Colonic mucosa (tissue), 4 donors: ENCODE measurements around the gene GAA. TPM values are rescaled to one million over a fixed set of nuclear protein-coding genes. Genes with fewer than 3 reads are reported as not detected.

Experiments
- DNase-seq: peaks from one replicate; pipeline ENCODE4 v3.0.0-alpha.2; 2020
- H3K27ac ChIP-seq: fragments of 200-600 bp; one replicate; pipeline ENCODE4 v1.8.0; 2021
- H3K27me3 ChIP-seq: fragments of 200-600 bp; one replicate; pipeline ENCODE4 v1.8.0; 2021
- H3K36me3 ChIP-seq: fragments of 200-600 bp; one replicate; pipeline ENCODE4 v1.8.0; 2021
- H3K4me1 ChIP-seq: fragments of 200-600 bp; one replicate; pipeline ENCODE4 v1.8.0; 2021; ENCODE audit warnings: mild to moderate bottlenecking
- H3K4me3 ChIP-seq: fragments of 200-600 bp; one replicate; pipeline ENCODE4 v1.8.0; 2021
- H3K9ac ChIP-seq, 2 donors: one replicate each; pipeline ENCODE4 v1.7.0; 2013; ENCODE audit warnings: control low read depth in 2 of 2, low read depth in 2 of 2, low read length in 2 of 2
- H3K9me3 ChIP-seq: fragments of 200-600 bp; one replicate; pipeline ENCODE4 v1.8.0; 2021
- intact Hi-C: fragments of 100-400 bp; cut with DNase I; formaldehyde crosslinking; loops from one replicate; pipeline ENCODE4 v1.14.1; 2022
- total RNA-seq, 2 donors: library from RNA; stranded (reverse); fragmentation: NEBNext Ultra II Directional in 1 of 2; extraction: Animal tissue kit (Norgen Biotek cat#: 25700) in 1 of 2; gene quantifications; one replicate each; pipeline ENCODE4 v1.2.1, GENCODE V29; 2021
- TF ChIP-seq, protein P1 (sequence below): fragments of 200-600 bp; IDR thresholded peaks from one replicate; pipeline ENCODE4 v1.8.0; 2022; ENCODE audit warnings: antibody characterized with exemption, mild to moderate bottlenecking
- donor health status: healthy.
- donor health status: DM: no; HTN: no; CAD: no.
- donor health status: DM: no; HTN: no; CAD: no.

The GAA gene
- total RNA-seq, 2 donors from 2014 or later, result 34.0 to 59.4 TPM

DNA sequence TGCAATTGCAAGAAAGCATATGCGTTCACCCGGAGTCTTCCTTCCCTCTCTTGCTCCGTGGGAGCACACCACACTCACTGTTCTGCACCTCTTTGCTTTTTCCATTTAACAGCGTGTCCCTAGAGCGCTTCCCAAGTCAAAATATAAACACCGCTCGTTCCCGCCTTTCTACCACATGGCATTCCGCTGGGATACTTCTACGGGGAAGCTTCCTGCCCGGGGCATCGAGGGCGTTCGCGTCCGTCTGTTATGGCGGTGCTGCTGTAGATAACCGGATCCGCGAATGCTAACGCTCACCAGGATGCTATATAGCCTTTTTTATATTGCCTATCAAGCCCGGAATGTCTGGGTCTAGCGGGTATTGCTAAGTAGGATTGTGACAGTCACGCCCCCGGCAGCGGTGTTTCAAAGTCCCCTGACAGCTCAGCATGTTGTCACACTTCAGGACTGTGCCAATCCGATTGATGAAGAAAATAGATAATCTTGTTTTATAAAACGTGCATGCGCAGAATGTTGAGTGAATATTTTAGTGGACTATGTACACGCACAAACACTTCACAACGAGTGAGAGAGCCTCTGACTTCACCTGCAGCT lies 33.9 kb upstream of the GAA start:
- TF ChIP-seq, protein P1, sequence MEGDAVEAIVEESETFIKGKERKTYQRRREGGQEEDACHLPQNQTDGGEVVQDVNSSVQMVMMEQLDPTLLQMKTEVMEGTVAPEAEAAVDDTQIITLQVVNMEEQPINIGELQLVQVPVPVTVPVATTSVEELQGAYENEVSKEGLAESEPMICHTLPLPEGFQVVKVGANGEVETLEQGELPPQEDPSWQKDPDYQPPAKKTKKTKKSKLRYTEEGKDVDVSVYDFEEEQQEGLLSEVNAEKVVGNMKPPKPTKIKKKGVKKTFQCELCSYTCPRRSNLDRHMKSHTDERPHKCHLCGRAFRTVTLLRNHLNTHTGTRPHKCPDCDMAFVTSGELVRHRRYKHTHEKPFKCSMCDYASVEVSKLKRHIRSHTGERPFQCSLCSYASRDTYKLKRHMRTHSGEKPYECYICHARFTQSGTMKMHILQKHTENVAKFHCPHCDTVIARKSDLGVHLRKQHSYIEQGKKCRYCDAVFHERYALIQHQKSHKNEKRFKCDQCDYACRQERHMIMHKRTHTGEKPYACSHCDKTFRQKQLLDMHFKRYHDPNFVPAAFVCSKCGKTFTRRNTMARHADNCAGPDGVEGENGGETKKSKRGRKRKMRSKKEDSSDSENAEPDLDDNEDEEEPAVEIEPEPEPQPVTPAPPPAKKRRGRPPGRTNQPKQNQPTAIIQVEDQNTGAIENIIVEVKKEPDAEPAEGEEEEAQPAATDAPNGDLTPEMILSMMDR, result no peak
- Histone ChIP-seq H3K4me3 (no peak overlapping the region), H3K27ac (no peak overlapping the region), H3K36me3 (no peaks in the 10 kb centered on the region), H3K27me3 (no peaks in the 10 kb centered on the region), H3K9ac (no peak overlapping the region), H3K9me3 (no peaks in the 10 kb centered on the region), H3K4me1 (no peaks in the 10 kb centered on the region)
- no peak for DNase-seq
- intact Hi-C loops, result no loop called here

DNA sequence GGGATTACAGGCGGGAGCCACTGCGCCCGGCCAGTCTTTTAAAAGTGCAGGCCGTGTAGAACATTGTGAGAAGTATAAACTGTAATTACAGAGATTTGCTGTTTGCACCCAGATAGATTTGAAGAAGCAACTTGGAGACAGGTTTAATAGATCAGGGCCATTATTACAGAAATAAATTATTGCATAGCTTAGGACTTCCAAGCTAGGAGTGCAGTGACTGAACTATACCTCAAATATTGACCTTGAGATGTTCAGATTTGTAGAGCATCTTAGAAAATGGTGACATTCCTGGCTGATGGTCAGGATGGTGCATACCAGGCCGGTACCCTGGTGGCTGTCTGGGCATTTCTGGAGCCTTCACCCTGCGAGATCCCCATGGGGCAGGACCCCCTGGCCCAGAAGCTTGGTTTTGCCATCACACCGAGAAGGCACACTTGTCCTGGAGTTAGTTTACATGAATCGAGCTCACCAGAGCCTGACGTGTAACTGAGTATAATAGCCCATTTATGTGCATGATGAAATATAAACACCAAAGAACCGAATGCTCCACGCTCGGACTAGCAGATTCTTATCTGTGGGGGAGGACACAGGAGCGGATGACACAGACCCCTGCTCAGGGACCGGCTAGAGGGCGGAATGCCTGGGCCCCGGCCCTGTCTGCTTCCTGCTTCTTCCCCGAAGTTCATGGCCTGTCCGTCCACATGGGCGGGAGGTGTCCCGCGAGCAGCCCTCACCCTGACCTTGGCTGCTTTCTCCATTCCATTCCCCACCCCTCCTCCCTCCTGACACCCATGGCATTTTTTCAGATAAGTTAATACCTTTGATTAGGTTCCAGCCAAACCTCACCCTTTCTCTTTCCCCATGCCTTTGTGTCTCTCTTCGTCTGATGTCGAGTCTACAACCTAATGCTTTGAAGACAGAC lies 32.8 kb upstream of the GAA start:
- Histone ChIP-seq H3K36me3 (no peaks in the 10 kb centered on the region), H3K9me3 (no peaks in the 10 kb centered on the region), H3K4me3 (no peak overlapping the region), H3K27ac (no peak overlapping the region), H3K4me1 (no peaks in the 10 kb centered on the region), H3K27me3 (no peaks in the 10 kb centered on the region), H3K9ac (no peak overlapping the region)
- intact Hi-C loops, result no loop called here
- no peak for DNase-seq
- TF ChIP-seq, protein P1, result no peak

DNA sequence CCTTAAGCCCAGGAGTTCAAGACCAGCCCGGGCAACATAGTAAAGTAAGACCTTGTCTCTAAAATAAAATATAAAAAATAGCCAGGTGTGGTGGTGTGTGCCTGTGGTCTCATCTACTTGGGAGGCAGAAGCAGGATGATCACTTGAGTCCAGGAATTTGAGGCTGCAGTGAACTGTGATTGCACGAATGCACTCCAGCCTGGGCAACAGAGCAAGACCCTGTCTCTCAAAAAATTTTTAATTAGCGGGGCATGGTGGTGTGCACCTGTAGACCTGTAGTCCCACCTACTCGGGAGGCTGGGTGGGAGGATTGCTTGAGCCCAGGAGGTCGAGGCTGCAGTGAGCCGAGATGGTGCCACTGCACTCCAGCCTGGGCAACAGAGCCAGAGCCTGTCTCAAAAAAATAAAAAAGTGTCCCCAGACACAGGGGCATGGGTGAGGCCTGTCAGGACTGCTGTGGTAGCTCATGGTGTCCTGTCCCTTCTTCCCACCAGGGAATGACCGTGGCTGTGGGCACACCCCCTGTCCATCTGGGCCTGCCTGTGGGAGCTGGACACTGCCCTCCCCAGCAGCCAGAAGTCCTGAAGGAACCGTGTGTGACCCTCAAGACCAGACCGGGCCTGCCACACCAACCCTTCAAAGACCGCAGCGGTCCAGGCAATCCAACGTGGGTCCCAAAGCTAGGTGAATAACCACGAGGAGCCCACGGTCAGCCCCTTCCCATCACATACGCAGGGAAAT lies 30.8 kb upstream of the GAA start:
- H3K36me3 ChIP-seq, result no peaks in the 10 kb centered on the region
- intact Hi-C loops, result no loop called here
- H3K27me3 ChIP-seq, result no peaks in the 10 kb centered on the region
- no peak overlapping the region for H3K4me3 ChIP-seq
- peak overlapping the region; percentile 60 for H3K27ac ChIP-seq
- H3K9ac ChIP-seq, result peak overlapping the region; percentile 46 to 50
- DNase-seq, result no peak
- H3K4me1 ChIP-seq, result no peaks in the 10 kb centered on the region
- TF ChIP-seq, protein P1, result no peak
- H3K9me3 ChIP-seq, result no peaks in the 10 kb centered on the region

DNA sequence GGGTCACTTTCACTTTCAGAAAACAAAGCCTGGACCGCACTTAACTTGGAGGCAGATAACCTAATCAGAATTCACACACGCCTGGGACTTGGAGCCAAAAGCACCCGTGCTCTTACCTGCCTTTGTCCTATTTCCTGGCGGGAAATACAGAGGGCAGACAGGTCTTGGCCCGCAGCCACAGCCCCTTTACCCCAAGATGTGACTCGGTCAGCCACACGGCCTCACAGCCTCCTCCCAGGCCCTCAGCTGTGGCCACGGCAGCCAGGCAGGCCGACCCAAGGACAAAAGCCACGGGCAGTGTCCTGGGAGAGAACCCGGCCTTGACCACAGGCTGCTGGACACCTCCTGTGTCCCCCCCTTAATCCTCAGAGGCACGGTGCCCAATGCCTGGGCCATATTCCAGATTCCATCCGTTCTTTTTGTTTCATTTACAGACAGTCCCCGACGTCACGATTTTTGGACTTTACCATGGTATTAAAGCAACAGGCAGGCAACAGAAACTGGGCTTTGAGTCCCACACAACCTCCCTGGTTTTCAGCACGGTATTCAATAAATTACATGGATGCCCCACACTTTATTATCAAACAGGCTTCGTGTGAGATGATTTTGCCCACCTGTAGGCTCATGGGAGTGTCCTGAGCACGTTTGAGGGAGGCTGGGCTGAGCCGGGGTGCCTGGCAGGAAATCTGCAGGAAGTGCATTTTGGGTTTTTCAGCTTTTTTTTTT lies 30.1 kb upstream of the GAA start:
- Histone ChIP-seq H3K9ac (peak overlapping the region; percentile 46 to 50), H3K27me3 (no peaks in the 10 kb centered on the region), H3K9me3 (no peaks in the 10 kb centered on the region), H3K27ac (peak overlapping the region; percentile 60), H3K4me3 (no peak overlapping the region), H3K36me3 (no peaks in the 10 kb centered on the region), H3K4me1 (no peaks in the 10 kb centered on the region)
- TF ChIP-seq, protein P1, result no peak
- intact Hi-C loops, result no loop called here
- peak; percentile 44 for DNase-seq

DNA sequence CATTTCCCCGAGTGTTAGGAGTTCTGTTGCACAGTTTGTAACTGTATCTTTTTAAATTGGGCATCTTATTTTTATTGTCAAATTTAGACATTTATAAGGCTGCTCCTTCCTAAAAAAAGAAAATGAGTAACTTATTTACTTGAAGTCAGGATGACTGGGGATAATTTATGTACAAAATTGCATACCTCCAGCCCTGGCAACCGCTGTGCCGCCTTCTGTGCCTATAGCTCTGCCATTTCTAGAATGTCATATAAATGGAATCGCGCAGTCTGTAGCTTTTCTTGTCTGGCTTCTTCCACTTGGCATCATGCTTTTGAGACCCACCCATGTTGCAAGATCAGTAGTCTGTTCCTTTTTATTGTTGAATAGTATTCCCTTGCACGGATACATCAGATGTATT lies 29.0 kb upstream of the GAA start:
- Histone ChIP-seq H3K4me3 (no peak overlapping the region), H3K9me3 (no peaks in the 10 kb centered on the region), H3K4me1 (no peaks in the 10 kb centered on the region), H3K27me3 (no peaks in the 10 kb centered on the region), H3K9ac (no peak overlapping the region), H3K36me3 (no peaks in the 10 kb centered on the region), H3K27ac (no peak overlapping the region)
- intact Hi-C loops, result no loop called here
- TF ChIP-seq, protein P1, result no peak
- no peak for DNase-seq
